Measurements from ENCODE around the gene CEP72. TPM values are rescaled to one million over a fixed set of nuclear protein-coding genes. Genes with fewer than 3 reads are reported as not detected.

Gene CEP72
- total RNA-seq, 1 donor from 2014 or later: 7.6 TPM

Other genes starting within 250 kb of the CEP72 start
- 70.0 and 81.4 TPM in 2 replicates for gene EXOC3, start 169.2 kb upstream of the CEP72 start, total RNA-seq
- gene SLC9A3, start 87.9 kb upstream of the CEP72 start, total RNA-seq: 1.2 and 1.7 TPM in 2 replicates
- gene TPPP, start 81.0 kb downstream of the CEP72 start, total RNA-seq: 0.13 and 0.16 TPM in 2 replicates
- not detected in 2 replicates for gene ZDHHC11B, start 172.4 kb downstream of the CEP72 start, total RNA-seq
- 4.4 and 6.3 TPM in 2 replicates for gene ZDHHC11, start 238.6 kb downstream of the CEP72 start, total RNA-seq

Measured in osteocyte (in vitro differentiated cells).